SK-N-MC (cell line): ENCODE data around the gene COL6A3.

ENCODE experiments used
- DNase-seq: peaks from one replicate; pipeline ENCODE4 v3.0.0-alpha.2; 2011; ENCODE audit warnings: low read depth, low spot score
- H3K27ac ChIP-seq: fragments of 200-600 bp; sonication (generic); 2 replicates; pipeline ENCODE4 v1.5.1; 2016; ENCODE audit warnings: mixed run types
- H3K36me3 ChIP-seq: fragments of 200-600 bp; sonication (generic); 2 replicates; pipeline ENCODE4 v1.6.1; 2017; ENCODE audit warnings: antibody characterized with exemption, low read length, mixed read lengths; ENCODE audit not compliant: insufficient read depth
- H3K4me3 ChIP-seq: fragments of 200-600 bp; sonication (generic); 2 replicates; pipeline ENCODE4 v1.5.1; 2016
- H3K9ac ChIP-seq: fragments of 200-600 bp; sonication (generic); 2 replicates; pipeline ENCODE4 v1.8.0; 2017; ENCODE audit warnings: mixed run types, mixed read lengths; ENCODE audit not compliant: insufficient read length
- H3K9me3 ChIP-seq: fragments of 200-600 bp; sonication (generic); 2 replicates; pipeline ENCODE4 v1.6.1; 2017; ENCODE audit warnings: low read depth, mild to moderate bottlenecking, antibody characterized with exemption, low read length, moderate library complexity, mixed read lengths
- EZH2 ChIP-seq: fragments of 200-600 bp; sonication (generic); IDR thresholded peaks from one replicate; pipeline ENCODE4 v1.6.1; 2017; ENCODE audit warnings: antibody characterized with exemption
- FOXP2 ChIP-seq: optimal IDR thresholded peaks from 2 replicates; pipeline ENCODE3; 2011; ENCODE audit warnings: mild to moderate bottlenecking, moderate library complexity; ENCODE audit not compliant: insufficient read depth; ENCODE audit errors: extremely low read length, control extremely low read depth
- POLR2AphosphoS5 ChIP-seq: IDR thresholded peaks from 2 replicates; pipeline ENCODE4 v1.6.1; 2012; ENCODE audit warnings: mild to moderate bottlenecking, low read depth, low read length, borderline replicate concordance

COL6A3 gene

DNA sequence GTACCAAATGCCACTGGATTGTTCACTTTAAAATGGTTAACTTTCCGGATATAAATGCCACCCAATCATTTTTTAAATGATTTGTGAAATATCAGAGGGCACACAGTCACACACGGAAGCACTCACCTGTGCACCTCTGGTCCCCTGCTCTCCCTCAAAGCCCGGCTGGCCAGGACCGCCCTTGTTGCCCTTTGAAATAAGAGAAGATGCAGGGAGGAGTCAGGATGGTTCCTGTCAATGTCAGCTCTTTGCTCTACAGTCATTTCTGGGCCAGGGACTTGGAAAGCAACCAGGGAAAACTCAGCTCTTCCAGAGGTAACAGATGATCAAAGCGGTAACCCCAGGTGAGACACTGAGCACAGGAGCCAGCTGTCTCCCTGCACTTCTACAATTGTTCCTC is 60.7 kb downstream of the COL6A3 start:
- no peak overlapping the region for H3K9ac ChIP-seq
- H3K36me3 ChIP-seq, result no peaks in the 10 kb centered on the region
- DNase-seq, result no peak
- no peak overlapping the region for H3K27ac ChIP-seq
- H3K4me3 ChIP-seq, result no peak overlapping the region
- H3K9me3 ChIP-seq, result no peaks in the 10 kb centered on the region
- no peak for TF ChIP-seq POLR2AphosphoS5
- no peak for TF ChIP-seq FOXP2
- no peak for TF ChIP-seq EZH2

DNA sequence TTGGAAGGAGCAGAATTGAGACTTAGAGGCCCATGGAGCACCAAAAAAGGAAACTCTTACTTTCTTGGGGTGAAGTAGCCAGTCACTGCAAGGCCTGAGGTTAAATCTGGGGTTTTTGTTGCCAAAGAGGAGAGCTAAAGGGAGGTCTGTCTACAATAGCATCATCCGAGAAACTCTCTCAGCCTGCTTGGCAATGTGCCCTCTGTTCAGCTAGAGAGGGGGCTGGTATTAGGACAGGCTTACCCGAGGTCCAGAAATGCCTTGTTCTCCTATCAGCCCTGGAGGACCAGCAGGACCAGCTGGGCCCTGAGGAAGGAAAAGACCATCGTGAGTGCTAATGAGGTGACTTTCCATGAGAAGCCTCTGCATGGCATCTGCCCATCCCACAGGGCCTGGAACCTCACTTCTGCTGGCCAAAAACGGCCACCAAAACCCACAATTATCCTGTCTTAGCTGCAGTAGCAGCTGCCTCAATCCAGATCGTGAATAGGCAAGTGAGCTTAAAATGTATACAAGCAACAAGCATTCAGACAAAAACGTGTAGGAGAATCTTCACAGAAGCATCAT is 61.6 kb downstream of the COL6A3 start:
- no peak overlapping the region for H3K27ac ChIP-seq
- TF ChIP-seq POLR2AphosphoS5 (no peak), EZH2 (no peak), FOXP2 (no peak)
- no peak for DNase-seq
- H3K9ac ChIP-seq, result no peak overlapping the region
- H3K36me3 ChIP-seq, result no peaks in the 10 kb centered on the region
- H3K9me3 ChIP-seq, result no peaks in the 10 kb centered on the region
- no peak overlapping the region for H3K4me3 ChIP-seq

DNA sequence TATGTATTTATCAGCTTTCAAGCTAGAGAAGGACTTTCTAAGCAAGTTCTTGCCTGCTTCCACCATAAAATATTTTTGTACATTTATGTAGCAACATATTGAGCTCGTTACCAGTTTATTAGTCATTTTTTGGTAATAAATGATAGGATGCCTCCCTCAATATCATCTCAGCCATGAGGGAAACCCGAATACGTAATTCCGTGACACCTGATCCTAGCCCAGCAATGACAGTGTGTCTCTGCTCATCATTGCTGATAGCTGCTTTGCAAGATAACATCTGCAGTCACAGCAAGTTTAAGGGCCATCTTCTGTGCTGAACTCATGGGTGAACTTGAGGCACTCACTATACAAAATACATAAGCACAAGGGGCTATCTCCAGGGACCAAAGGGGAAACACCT is 62.2 kb downstream of the COL6A3 start:
- no peak for DNase-seq
- Histone ChIP-seq H3K4me3 (no peak overlapping the region), H3K36me3 (no peaks in the 10 kb centered on the region), H3K27ac (no peak overlapping the region), H3K9me3 (no peaks in the 10 kb centered on the region), H3K9ac (no peak overlapping the region)
- TF ChIP-seq POLR2AphosphoS5 (no peak), EZH2 (no peak), FOXP2 (no peak)

DNA sequence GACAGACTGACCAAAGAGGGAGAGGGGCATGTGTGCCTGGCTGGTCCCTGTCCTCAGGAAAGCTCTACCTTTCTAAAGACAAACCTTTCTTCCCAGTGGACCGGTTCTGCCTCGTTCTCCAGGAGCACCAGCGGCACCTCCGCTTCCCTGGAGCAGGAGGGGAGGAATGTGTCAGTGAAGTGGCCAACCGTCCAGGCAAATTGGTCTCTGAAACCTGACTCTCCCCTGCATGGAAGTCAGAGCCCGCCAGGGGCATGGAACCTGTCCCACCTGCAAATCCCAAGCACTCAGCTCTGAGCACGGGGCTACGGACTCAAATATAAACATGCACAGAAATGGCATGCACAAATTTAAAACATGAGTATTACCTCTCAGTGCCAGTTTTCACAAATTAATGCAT is 62.9 kb downstream of the COL6A3 start:
- no peak overlapping the region for H3K27ac ChIP-seq
- DNase-seq, result no peak
- no peak overlapping the region for H3K4me3 ChIP-seq
- H3K9me3 ChIP-seq, result no peaks in the 10 kb centered on the region
- H3K9ac ChIP-seq, result no peak overlapping the region
- H3K36me3 ChIP-seq, result no peaks in the 10 kb centered on the region
- TF ChIP-seq FOXP2, result no peak
- no peak for TF ChIP-seq EZH2
- TF ChIP-seq POLR2AphosphoS5, result no peak

DNA sequence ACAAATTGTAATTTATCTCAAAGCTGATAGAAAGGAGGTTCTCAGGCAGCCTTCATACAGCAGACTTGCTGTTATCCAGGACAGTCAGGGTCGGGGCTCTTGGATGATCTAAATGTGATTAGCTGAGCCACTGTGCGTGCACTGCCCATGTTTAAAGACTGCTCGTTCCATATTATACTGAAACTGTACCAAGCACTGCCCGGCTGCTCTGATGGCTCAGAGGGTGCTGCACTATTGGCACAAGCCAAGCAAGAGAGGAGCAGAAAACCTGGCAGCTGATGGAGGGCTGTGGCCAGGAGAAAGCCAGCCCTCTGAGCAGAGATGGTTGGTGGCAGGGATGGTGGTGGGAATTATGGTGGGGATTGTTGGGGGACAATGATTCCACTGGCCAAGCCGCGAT is 63.4 kb downstream of the COL6A3 start:
- Histone ChIP-seq H3K4me3 (no peak overlapping the region), H3K36me3 (no peaks in the 10 kb centered on the region), H3K27ac (no peak overlapping the region), H3K9ac (no peak overlapping the region), H3K9me3 (no peaks in the 10 kb centered on the region)
- no peak for DNase-seq
- no peak for TF ChIP-seq FOXP2
- no peak for TF ChIP-seq EZH2
- no peak for TF ChIP-seq POLR2AphosphoS5

DNA sequence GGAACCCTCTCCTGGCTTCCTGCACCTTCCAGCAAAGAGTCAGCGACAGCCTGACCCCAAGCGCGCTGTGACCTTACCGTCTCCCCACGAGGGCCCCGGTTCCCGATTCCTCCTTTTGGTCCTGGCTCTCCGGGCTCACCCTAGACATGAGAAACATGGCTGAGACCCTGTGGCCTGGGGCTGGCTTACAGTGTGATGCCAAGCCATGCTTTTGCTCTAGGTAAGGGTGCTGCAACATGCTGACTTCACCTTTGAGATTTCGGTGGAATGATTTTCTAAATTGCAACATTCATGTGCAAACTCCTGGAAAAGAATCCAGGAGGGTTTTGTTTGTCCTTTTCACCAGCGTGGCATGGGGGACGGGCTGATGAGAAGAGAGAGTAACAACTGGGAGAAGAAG is 63.9 kb downstream of the COL6A3 start:
- H3K36me3 ChIP-seq, result no peaks in the 10 kb centered on the region
- TF ChIP-seq FOXP2 (no peak), EZH2 (no peak)
- no peak overlapping the region for H3K27ac ChIP-seq
- no peak overlapping the region for H3K9ac ChIP-seq
- DNase-seq, result no peak
- no peak overlapping the region for H3K4me3 ChIP-seq
- H3K9me3 ChIP-seq, result no peaks in the 10 kb centered on the region

DNA sequence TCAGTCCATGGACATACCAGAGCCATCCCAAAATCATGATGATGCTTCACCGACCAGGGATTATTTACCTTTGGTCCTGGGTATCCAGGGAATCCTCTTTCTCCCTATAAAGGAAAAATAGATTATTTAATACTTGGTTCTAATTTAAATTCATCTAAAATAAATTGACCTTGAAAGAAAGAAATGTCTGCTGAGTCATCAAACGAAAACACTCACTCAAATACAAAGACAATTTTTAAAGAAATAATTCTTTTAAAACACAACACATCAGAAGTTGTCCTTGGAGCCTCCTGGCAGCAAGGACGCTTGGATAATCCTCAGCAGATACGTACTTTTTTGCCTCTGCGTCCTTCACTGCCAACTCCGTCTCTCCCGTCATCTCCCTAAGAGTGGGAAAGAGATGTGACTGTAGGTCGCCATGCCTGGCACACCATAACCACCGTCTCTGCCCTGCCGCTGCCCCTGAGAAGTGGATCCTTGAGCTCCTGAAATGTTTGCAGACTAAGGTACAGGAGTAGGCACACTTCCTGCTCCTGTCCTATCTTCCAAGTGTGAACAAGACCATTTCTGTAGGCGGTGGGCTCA is 65.6 kb downstream of the COL6A3 start:
- TF ChIP-seq EZH2 (no peak), FOXP2 (no peak), POLR2AphosphoS5 (no peak)
- no peak overlapping the region for H3K9ac ChIP-seq
- no peak overlapping the region for H3K4me3 ChIP-seq
- DNase-seq, result no peak
- H3K9me3 ChIP-seq, result no peaks in the 10 kb centered on the region
- no peak overlapping the region for H3K27ac ChIP-seq
- no peaks in the 10 kb centered on the region for H3K36me3 ChIP-seq

DNA sequence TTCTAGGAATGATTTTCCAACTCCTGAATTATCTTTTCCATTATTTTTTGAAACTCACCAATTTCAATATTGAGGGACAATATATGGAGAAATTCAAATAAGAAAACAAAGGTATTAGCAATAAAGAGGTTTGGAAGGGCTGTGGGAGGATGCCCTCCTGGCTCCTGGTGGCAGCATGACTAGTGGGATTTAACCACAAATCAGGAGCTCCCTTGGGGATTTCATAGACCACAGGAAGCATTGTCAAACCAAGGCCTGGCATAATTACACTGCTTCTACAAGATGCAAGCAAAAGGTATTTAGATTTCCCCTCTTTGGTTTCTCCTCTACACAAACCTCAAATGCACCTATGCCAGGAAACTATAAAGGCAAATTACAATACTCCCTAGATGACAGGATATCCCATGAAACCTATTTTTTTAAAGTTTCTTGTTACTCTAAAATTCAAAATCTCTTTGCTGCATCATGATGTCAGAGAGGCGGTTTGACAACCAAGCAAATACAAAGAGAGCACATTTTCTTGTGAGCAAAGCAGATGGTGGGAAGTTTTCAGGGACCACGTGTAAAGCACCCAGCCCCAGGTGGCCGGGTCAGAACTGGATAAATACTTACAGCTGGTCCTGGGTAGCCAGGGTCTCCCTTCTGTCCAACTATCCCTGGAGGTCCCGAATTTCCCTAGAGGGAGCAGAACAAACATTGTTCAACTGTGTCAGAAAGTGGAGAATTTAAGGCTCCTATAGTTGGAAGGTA is 67.9 kb downstream of the COL6A3 start:
- no peak overlapping the region for H3K27ac ChIP-seq
- no peaks in the 10 kb centered on the region for H3K36me3 ChIP-seq
- H3K9ac ChIP-seq, result no peak overlapping the region
- DNase-seq, result no peak
- H3K4me3 ChIP-seq, result no peak overlapping the region
- no peaks in the 10 kb centered on the region for H3K9me3 ChIP-seq
- TF ChIP-seq EZH2 (no peak), POLR2AphosphoS5 (no peak), FOXP2 (no peak)
